ENCODE data around the gene NDFIP1.

Gene NDFIP1

GRCh38 chr5:142095035-142095434, 13.5 kb upstream of the NDFIP1 start:
- no peak for DNase-seq

DNA sequence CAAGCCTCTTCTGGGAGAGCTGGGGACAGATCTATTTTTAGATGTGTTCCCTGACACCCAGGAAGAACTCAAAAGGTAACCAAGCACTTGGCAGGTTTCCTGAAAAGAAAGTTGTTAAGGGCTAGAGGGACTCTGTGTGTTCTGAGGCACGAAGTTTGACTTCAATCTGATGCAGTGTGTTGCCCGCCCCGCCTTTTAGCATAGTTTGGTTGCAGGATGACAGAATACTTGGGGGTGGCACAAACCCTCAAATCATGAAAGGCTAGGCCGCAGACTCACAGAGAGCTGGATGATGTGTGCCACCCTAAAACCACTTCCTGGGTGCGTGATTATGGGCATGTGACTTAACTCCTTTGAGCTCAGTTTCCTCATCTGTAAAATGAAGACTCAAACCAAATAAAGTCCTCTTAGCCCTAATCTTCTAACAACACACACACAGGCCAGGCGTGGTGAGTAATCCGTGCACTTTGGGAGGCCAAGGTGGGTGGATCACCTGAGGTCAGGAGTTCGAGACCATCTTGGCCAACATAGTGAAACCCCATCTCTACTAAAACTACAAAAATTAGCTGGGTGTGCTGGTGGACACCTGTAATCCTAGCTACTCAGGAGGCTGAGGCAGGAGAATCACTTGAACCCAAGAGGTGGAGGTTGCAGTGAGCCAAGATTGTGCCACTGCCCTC, 12.8 kb upstream of the NDFIP1 start:
- no peak for DNase-seq

GRCh38 chr5:142096382-142096781, 12.2 kb upstream of the NDFIP1 start:
- DNase-seq, result no peak

GRCh38 chr5:142097681-142098080, 10.9 kb upstream of the NDFIP1 start:
- no peak for DNase-seq

DNA sequence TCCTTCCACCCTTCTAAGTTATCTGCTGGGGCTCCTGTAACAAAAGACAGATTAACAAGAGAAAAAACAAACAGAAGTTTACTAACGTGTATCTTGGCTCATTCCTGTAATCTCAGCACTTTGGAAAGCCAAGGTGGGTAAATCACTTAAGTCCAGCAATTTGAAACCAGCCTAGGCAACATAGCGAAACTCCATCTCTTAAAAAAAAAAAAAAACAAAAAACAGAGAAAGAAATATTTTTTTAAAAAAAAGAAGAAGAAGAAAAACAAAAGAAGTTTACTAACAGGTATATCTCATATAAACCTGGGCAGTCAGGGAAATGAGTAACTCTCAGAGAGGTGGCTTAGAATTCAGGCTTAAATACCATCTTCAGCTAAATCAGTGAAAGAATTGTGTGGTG, 10.3 kb upstream of the NDFIP1 start:
- DNase-seq, result no peak

DNA sequence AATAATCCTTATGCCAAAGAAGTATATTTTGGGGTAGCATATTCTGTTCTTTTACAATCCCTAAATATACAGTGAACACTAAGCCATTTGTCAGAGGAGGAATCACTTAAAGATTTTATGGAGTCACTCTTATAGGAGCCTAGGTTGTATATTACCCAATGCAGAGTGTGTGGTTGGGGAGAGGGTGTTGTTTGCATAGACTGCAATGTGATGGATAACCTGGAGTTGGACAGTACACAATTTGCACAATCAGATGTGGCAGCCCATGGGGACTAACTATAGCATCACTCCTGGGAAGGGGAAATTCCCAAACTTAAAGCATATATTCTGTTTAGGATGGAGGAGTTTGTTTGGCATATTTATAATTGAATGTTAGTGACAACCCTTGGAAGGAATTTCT, 9.6 kb upstream of the NDFIP1 start:
- no peak for DNase-seq

GRCh38 chr5:142100307-142100706, 8.3 kb upstream of the NDFIP1 start:
- no peak for DNase-seq

DNA sequence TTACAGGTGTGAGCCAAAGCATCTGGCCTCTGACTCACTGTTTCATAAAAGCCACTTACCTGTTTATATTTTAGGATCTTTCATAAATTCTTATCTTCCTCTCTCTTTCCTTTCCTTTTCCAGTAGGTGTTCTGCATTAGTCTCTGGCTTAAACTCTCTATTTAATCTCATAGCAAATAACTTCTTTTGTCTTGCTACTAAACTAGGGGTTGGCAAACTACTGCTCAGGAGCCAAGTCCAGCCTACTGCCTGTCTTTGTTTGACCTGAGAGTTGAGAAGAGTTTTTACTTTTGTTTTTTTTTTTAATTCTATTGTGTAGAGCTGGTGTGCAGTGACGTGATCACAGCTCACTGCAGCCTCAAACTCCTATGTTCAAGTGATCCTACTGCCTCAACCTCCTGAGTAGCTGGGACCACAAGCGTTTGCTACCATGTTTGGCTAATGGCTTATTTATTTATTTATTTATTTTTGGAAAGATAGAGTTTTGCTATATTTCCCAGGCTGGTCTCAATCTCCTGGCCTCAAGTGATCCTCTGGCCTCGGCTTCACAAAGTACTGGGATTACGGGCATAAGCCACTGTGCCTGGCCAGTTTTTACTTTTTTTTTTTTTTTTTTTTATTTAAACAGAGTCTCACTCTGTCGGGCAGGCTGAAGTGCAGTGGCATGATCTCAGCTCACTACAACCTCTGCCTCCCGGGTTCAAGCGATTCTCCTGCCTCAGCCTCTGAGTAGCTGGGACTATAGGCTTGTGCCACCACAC, 5.4 kb upstream of the NDFIP1 start:
- no peak for DNase-seq

GRCh38 chr5:142104491-142104890, 4.1 kb upstream of the NDFIP1 start:
- no peak for DNase-seq

- DNase-seq, result no peak
These were observed 2.5 kb upstream of the NDFIP1 start for GRCh38 chr5:142106061-142106460.

GRCh38 chr5:142107036-142107735, 1.4 kb upstream of the NDFIP1 start:
- DNase-seq, result no peak

GRCh38 chr5:142107736-142108431, 695 bp upstream of the NDFIP1 start:
- DNase-seq, result peak in 1 of 2 experiments; percentile 7

GRCh38 chr5:142109331-142110045, 909 bp downstream of the NDFIP1 start:
- DNase-seq, result peak in 1 of 2 experiments; percentile 5

DNA sequence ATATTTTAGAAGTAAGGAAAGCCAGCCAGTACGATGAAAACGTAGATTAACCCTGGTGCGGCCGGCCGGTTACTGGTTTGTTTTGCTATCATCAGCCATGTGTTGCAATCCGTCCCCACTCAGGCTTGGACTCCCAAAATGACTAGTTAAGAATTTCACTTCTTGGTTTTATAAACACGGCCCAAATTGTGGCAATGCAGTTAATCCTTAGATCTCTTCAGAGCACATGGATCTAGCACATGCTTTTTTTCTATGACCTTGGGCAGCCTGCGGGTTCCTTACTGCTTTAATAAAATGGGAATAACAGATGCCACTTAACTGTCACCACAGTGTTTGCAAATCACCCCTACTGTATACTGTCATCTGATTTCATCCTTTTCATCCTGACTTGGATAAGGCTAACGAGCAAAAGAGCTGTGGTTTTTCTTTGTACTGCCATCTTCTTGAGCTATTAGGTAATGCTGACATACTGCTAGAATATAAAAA, 1.5 kb downstream of the NDFIP1 start:
- peak; percentile 53 to 56 for DNase-seq

- no peak for DNase-seq
These were observed 2.6 kb downstream of the NDFIP1 start for GRCh38 chr5:142110988-142111687.

DNA sequence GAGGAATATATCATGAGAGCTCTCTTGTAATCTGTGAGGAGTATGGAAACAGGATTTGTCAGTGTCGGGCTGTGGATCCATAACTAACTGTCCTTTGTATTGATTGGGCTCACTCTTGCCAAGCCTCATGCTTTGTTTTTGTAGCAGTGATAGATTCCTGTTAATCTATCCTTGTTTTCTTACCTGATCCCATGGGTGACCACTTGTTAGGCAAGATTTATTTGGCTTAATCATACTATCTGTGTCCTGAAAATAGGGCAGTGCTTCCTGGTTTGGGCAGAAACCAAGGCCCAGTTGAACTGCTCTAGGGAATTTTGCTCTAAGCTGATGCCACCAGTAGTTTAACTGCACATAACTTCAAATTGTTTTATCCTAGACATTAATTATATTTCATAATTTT, 6.1 kb downstream of the NDFIP1 start:
- DNase-seq, result no peak

DNA sequence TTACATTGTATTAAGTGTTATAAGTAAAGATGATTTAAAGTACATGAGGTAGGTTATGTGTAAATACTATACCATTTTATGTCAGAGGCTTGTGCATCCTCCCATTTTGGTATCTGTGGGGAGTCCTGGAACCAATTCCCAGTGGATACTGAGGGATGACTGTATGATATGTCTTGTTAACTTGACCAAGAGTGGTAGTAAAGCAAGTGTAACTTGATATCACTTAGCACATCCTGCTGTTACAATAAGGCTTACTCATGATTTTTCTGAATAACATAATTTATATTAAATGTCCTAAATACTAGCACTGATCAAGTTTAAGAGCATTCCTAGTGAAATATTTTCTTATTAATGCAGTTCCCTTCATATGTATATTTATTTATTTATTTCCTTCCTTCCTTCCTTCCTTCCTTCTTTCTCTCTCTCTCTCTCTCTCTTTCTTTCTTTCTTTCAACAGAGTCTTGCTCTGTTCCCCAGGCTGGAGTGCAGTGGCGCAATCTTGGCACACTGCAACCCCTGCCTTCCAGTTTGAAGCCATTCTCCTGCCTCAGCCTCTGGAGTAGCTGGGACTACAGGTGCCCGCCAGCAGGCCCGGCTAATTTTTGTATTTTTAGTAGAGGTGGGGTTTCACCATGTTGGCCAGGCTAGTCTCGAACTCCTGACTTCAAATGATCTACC, 7.5 kb downstream of the NDFIP1 start:
- peak in 1 of 2 experiments; percentile 27 for DNase-seq

DNA sequence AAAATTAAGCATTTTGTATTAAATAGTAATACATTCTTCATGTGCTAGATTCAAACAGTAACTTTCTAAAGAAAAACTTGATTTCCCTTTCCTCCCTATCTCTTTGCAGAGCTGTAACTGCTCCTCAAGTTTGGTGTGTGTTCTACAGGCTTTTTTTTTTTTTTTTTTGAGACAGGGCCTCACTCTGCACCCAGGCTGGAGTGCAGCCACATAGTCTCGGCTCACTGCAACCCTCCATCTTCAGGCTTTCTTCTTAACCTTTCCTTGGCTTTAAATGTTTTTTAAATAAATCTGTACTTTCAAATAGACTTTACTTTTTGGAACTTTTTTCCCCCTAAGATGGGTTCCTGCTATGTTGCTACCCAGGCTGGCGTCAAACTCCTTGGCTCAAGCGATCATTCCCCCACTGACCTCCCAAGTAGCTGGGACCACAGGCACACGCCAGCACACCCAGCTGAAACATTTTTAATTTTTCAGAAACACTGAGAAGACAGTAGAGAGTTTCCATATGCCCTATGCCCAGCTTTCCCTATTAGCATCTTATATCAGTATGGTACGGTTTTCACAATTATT, 9.1 kb downstream of the NDFIP1 start:
- no peak for DNase-seq

- no peak for DNase-seq
These were observed 9.6 kb downstream of the NDFIP1 start for GRCh38 chr5:142118155-142118686.

DNA sequence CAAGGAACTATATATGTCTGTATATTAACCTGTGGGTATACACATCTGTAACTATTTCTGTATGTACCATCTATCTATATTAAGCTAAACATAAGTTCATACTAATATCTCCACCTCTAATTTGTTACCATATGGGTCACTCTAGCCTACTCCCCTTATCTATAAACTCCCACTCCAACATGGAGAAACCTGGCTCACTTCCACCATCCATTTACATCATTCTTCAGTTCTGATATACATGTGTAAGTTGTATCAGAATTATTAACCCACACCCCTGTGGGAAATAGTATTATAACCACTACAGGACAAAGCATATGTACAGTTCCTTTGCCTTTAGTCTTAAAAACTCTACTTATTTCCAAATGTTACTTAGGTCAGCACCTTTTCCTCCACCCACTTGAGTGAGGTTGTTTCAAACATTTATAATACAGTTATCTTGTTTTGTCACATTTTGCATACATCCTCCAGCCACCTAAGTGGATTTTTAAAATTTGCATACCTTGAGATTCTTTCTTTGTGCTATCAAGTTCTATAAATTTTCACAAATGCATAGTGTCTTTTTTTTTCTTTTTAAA, 10.6 kb downstream of the NDFIP1 start:
- no peak for DNase-seq
